HepG2 (cell line): ENCODE results near the gene GRB2. TPM values are rescaled to one million over a fixed set of nuclear protein-coding genes. Genes with fewer than 3 reads are reported as not detected.
A peak's percentile ranks its signal among the peaks of the same experiment; 100 is the strongest.

Experiments
- ATF4 ChIP-seq, 2 experiments: fragments of 450-650 bp in 1 of 2; sonication (generic) in 1 of 2; formaldehyde crosslinking; IDR thresholded peaks; 2 replicates each; pipeline versions ENCODE4 v1.5.0 to v1.8.0; 2020 to 2022; ENCODE audit warnings: mild to moderate bottlenecking in 1 of 2, missing genetic modification reagents in 1 of 2
- CERS6 ChIP-seq: sonication (generic); formaldehyde crosslinking; IDR thresholded peaks from 2 replicates; pipeline ENCODE4 v1.5.0; 2020; ENCODE audit warnings: missing genetic modification reagents
- DDIT3 ChIP-seq: sonication (generic); formaldehyde crosslinking; IDR thresholded peaks from 2 replicates; pipeline ENCODE4 v1.4.0; 2020; ENCODE audit warnings: mild to moderate bottlenecking, missing genetic modification reagents
- DR1 ChIP-seq: sonication (generic); formaldehyde crosslinking; IDR thresholded peaks from 2 replicates; pipeline ENCODE4 v1.8.0; 2021; ENCODE audit warnings: mild to moderate bottlenecking, missing genetic modification reagents, inconsistent platforms
- FOXP1 ChIP-seq, 2 experiments: fragments of 450-650 bp in 1 of 2; IDR thresholded peaks; 2 replicates each; pipeline ENCODE4 v1.6.1; 2017 to 2018; ENCODE audit warnings: antibody characterized with exemption in 1 of 2
- HNRNPLL ChIP-seq: fragments of 200-400 bp; formaldehyde crosslinking; IDR thresholded peaks from 2 replicates; pipeline ENCODE4 v1.6.1; 2017; ENCODE audit warnings: mild to moderate bottlenecking, low read depth, low read length; ENCODE audit not compliant: poor library complexity, severe bottlenecking
- MTA3 ChIP-seq: sonication (generic); formaldehyde crosslinking; IDR thresholded peaks from 2 replicates; pipeline ENCODE4 v1.4.0; 2020; ENCODE audit warnings: missing genetic modification reagents
- NFIC ChIP-seq: IDR thresholded peaks from 2 replicates; pipeline ENCODE4 v1.6.1; 2012; ENCODE audit warnings: mild to moderate bottlenecking, low read length, inconsistent platforms
- NFYC ChIP-seq: IDR thresholded peaks from 2 replicates; pipeline ENCODE4 v1.6.1; 2016; ENCODE audit warnings: missing genetic modification reagents, missing compliant biosample characterization
- RBM22 ChIP-seq: fragments of 200-400 bp; formaldehyde crosslinking; optimal IDR thresholded peaks from 2 replicates; pipeline ENCODE3; 2017; ENCODE audit warnings: mild to moderate bottlenecking, low read length, moderate library complexity
- RFX5 ChIP-seq: IDR thresholded peaks from 2 replicates; pipeline ENCODE4 v1.6.1; 2011; ENCODE audit warnings: low read depth, low read length, improper control_type of control experiment
- RNF2 ChIP-seq: fragments of 450-650 bp; conservative IDR thresholded peaks from 2 replicates; pipeline ENCODE4 v1.6.1; 2016; ENCODE audit warnings: low read depth
- SNAPC4 ChIP-seq: sonication (generic); formaldehyde crosslinking; IDR thresholded peaks from 2 replicates; pipeline ENCODE4 v1.4.0; 2020; ENCODE audit warnings: mild to moderate bottlenecking, missing genetic modification reagents
- SRF ChIP-seq: IDR thresholded peaks from 2 replicates; pipeline ENCODE4 v1.6.1; 2011; ENCODE audit warnings: mild to moderate bottlenecking, low read depth, low read length, moderate library complexity
- TCF7 ChIP-seq: sonication (generic); IDR thresholded peaks from 2 replicates; pipeline ENCODE4 v1.6.1; 2016; ENCODE audit warnings: antibody characterized with exemption, low read depth
- TEAD3 ChIP-seq: optimal IDR thresholded peaks from 2 replicates; pipeline ENCODE3; 2016; ENCODE audit warnings: borderline replicate concordance
- TGIF2 ChIP-seq: IDR thresholded peaks from 2 replicates; pipeline ENCODE4 v1.6.1; 2016; ENCODE audit warnings: control low read depth, missing compliant biosample characterization
- ZNF230 ChIP-seq: sonication (generic); formaldehyde crosslinking; IDR thresholded peaks from 2 replicates; pipeline ENCODE4 v1.4.0; 2020; ENCODE audit warnings: mild to moderate bottlenecking, missing genetic modification reagents
- ZNF367 ChIP-seq: sonication (generic); formaldehyde crosslinking; IDR thresholded peaks from 2 replicates; pipeline ENCODE4 v1.4.0; 2020; ENCODE audit warnings: missing genetic modification reagents, borderline replicate concordance
- ZNF503 ChIP-seq: sonication (generic); formaldehyde crosslinking; IDR thresholded peaks from 2 replicates; pipeline ENCODE4 v1.4.0; 2020; ENCODE audit warnings: missing genetic modification reagents
- ZNF589 ChIP-seq: sonication (generic); formaldehyde crosslinking; conservative IDR thresholded peaks from 2 replicates; pipeline ENCODE4 v1.8.0; 2022; ENCODE audit warnings: mild to moderate bottlenecking, moderate library complexity, missing genetic modification reagents
- ZNF746 ChIP-seq: sonication (generic); formaldehyde crosslinking; IDR thresholded peaks from 2 replicates; pipeline ENCODE4 v1.8.0; 2022; ENCODE audit warnings: mild to moderate bottlenecking, missing genetic modification reagents
- polyA plus RNA-seq, 8 experiments: library from polyadenylated mRNA; depleted of rRNA in 3 of 8; stranded (reverse) in 7 of 8; unstranded in 1 of 8; fragments of >200 nt; fragmentation: Illumina TruSeq in 4 of 8; extraction: Trizol in 4 of 8; gene quantifications; 2 replicates each; pipeline versions ENCODE4 v1.2.1 to v1.2.3, GENCODE V29; 2011 to 2016; ENCODE audit warnings: low read depth in 4 of 8, missing spikeins in 1 of 8, mixed read lengths in 1 of 8; ENCODE audit not compliant: insufficient read depth in 1 of 8
- total RNA-seq, 5 experiments: library from RNA; depleted of rRNA; stranded (reverse); fragments of >200 nt; fragmentation: Illumina TruSeq; extraction: Trizol; gene quantifications; 2 replicates each; pipeline ENCODE4 v1.2.3, GENCODE V29; 2016; ENCODE audit warnings: low read depth in 1 of 5

The GRB2 gene
- total and polyA plus RNA-seq, 2 of the 13 experiments (the other 11 are each of a cell fraction or from before 2014, with no cell fraction given) = 84.6 to 92.3 TPM

- TF ChIP-seq HNRNPLL = peak; percentile 93
- TF ChIP-seq RBM22 = no peak
- TF ChIP-seq CERS6 (CRISPR knock-in tag) = no peak
- TF ChIP-seq DR1 (CRISPR knock-in tag) = peak; percentile 90
- TF ChIP-seq ZNF367 (CRISPR knock-in tag) = no peak
- TF ChIP-seq SNAPC4 (CRISPR knock-in tag) = no peak
- peak; percentile 63; the same call in 1 of the 2 replicates for TF ChIP-seq RNF2
- TF ChIP-seq FOXP1 (IDR thresholded peaks at IDR 0.05) = no peak
- TF ChIP-seq FOXP1 (CRISPR knock-in tag; IDR thresholded peaks at IDR 0.05) = peak; percentile 31; the same call in 1 of the 2 replicates
- TF ChIP-seq NFYC (CRISPR knock-in tag) = peak; percentile 100
- peak; percentile 64; the same call in 1 of the 2 replicates for TF ChIP-seq ZNF230
- no peak for TF ChIP-seq NFIC
- no peak for TF ChIP-seq MTA3 (CRISPR knock-in tag)
- TF ChIP-seq DDIT3 = no peak
- TF ChIP-seq RFX5 = peak; percentile 74; the same call in 1 of the 2 replicates
- peak in 1 of 2 experiments; percentile 49; a peak in 2 of 4 replicates for TF ChIP-seq ATF4 (CRISPR knock-in tag; IDR thresholded peaks at IDR 0.05)
- TF ChIP-seq ZNF503 (CRISPR knock-in tag) = no peak
- TF ChIP-seq TGIF2 = no peak; the same call in 1 of the 2 replicates
- no peak for TF ChIP-seq ZNF746 (CRISPR knock-in tag)
- TF ChIP-seq TEAD3 (CRISPR knock-in tag) = peak; percentile 65
- no peak for TF ChIP-seq ZNF589 (CRISPR knock-in tag)
- no peak for TF ChIP-seq SRF
- TF ChIP-seq TCF7 = no peak
Observed at GRCh38 chr17:75289115-75289831, 116.2 kb downstream of the GRB2 start, which contains the start of gene SLC25A19 (continued).
